Endothelial cell of umbilical vein (primary cell): ENCODE measurements around the gene HOXD12. TPM values are rescaled to one million over a fixed set of nuclear protein-coding genes. Genes with fewer than 3 reads are reported as not detected.

Source experiments
- BruUV-seq: library from RNA; stranded (reverse); fragments of 400-500 nt; replicated peaks from 2 replicates; lab custom pipeline; 2021; lab: Mats Ljungman, UMichigan
- CTCF ChIA-PET: fragments of 300-600, 350-600 bp; sonication (Branson Sonifier 250); formaldehyde crosslinking; loops from one replicate; lab custom pipeline; 2021; ENCODE audit warnings: antibody characterized with exemption, inconsistent platforms; lab: Charles Lee
- POLR2A ChIA-PET: fragments of 300-600, 350-600 bp; sonication (Branson Sonifier 250); formaldehyde crosslinking; loops from one replicate; lab custom pipeline; 2021; ENCODE audit warnings: antibody characterized with exemption, inconsistent platforms; lab: Charles Lee
- DNase-seq: peaks from one replicate; pipeline ENCODE4 v3.0.0-alpha.2; 2011; ENCODE audit warnings: low read depth, low spot score
- FAIRE-seq: peaks from 2 replicates; lab custom pipeline; 2011; peaks lifted over from hg19 to GRCh38; lab: Jason Lieb, UNC
- H2AFZ ChIP-seq: 2 replicates; pipeline ENCODE4 v1.6.0; 2012; ENCODE audit warnings: low read depth, low read length, control low read depth, inconsistent platforms
- H3K27ac ChIP-seq: 2 replicates; pipeline ENCODE4 v1.5.1; 2011; ENCODE audit warnings: low read depth, mild to moderate bottlenecking, control low read depth, low read length, moderate library complexity; ENCODE audit not compliant: insufficient read depth
- H3K27me3 ChIP-seq, 2 experiments: 2 replicates each; pipeline versions ENCODE4 v1.6.0 to v1.6.1; 2011; ENCODE audit warnings: low read length in 2 of 2, mixed read lengths in 1 of 2; ENCODE audit not compliant: control insufficient read depth in 2 of 2, insufficient read depth in 2 of 2
- H3K36me3 ChIP-seq, 2 experiments: 2 replicates in 1 of 2; 3 replicates in 1 of 2; pipeline ENCODE4 v1.5.1; 2011; ENCODE audit warnings: low read length in 2 of 2, mild to moderate bottlenecking in 1 of 2, moderate library complexity in 1 of 2; ENCODE audit not compliant: control insufficient read depth in 2 of 2, insufficient read depth in 2 of 2; ENCODE audit errors: extremely low read depth in 1 of 2
- H3K4me1 ChIP-seq: 3 replicates; pipeline ENCODE4 v1.5.1; 2011; ENCODE audit warnings: mild to moderate bottlenecking, low read length; ENCODE audit not compliant: control insufficient read depth, insufficient read depth; ENCODE audit errors: extremely low read depth
- H3K4me2 ChIP-seq: 2 replicates; pipeline ENCODE4 v1.6.1; 2011; ENCODE audit warnings: low read length, control low read depth, mixed read lengths; ENCODE audit not compliant: insufficient read depth
- H3K4me3 ChIP-seq, 3 experiments: fragments of 200-600 bp in 1 of 3; sonication (generic), shearing (Covaris generic) in 1 of 3; replicated peaks in 1 of 3; 2 replicates each; pipeline ENCODE4 v1.5.1; 2011 to 2016; ENCODE audit warnings: control low read depth in 3 of 3, low read length in 3 of 3, mild to moderate bottlenecking in 2 of 3, inconsistent platforms in 1 of 3, low read depth in 1 of 3, moderate library complexity in 1 of 3; ENCODE audit not compliant: insufficient read depth in 1 of 3
- H3K79me2 ChIP-seq: 2 replicates; pipeline ENCODE4 v1.6.0; 2012; ENCODE audit warnings: low read length, inconsistent platforms; ENCODE audit not compliant: control insufficient read depth, insufficient read depth
- H3K9ac ChIP-seq: replicated peaks from 2 replicates; pipeline ENCODE3; 2011; ENCODE audit warnings: low read length, control low read depth; ENCODE audit not compliant: insufficient read depth; ENCODE audit errors: extremely low read depth
- H3K9me1 ChIP-seq: replicated peaks from 3 replicates; pipeline ENCODE4 v1.6.0; 2011; ENCODE audit warnings: mild to moderate bottlenecking, low read length; ENCODE audit not compliant: control insufficient read depth, insufficient read depth; ENCODE audit errors: extremely low read depth
- H3K9me3 ChIP-seq: replicated peaks from 2 replicates; pipeline ENCODE4 v1.5.1; 2012; ENCODE audit warnings: low read length, inconsistent platforms; ENCODE audit not compliant: control insufficient read depth, insufficient read depth
- H4K20me1 ChIP-seq: replicated peaks from 2 replicates; pipeline ENCODE3; 2011; ENCODE audit warnings: mild to moderate bottlenecking, low read length; ENCODE audit not compliant: control insufficient read depth, insufficient read depth; ENCODE audit errors: extremely low read depth
- EZH2 ChIP-seq: IDR thresholded peaks from 2 replicates; pipeline ENCODE4 v1.6.1; 2012; ENCODE audit warnings: borderline replicate concordance, low read depth, mild to moderate bottlenecking, moderate library complexity, low read length, inconsistent platforms; ENCODE audit not compliant: severe bottlenecking
- FOS ChIP-seq: IDR thresholded peaks from 2 replicates; pipeline ENCODE4 v1.6.1; 2011; ENCODE audit warnings: mild to moderate bottlenecking, low read length, moderate library complexity, borderline replicate concordance; ENCODE audit not compliant: insufficient read depth
- GATA2 ChIP-seq: IDR thresholded peaks from 2 replicates; pipeline ENCODE4 v1.7.0; 2011; ENCODE audit warnings: low read depth, mild to moderate bottlenecking, moderate library complexity, mixed read lengths, low read length; ENCODE audit not compliant: insufficient read length, insufficient read depth
- JUN ChIP-seq: IDR thresholded peaks from 2 replicates; pipeline ENCODE4 v1.6.1; 2011; ENCODE audit warnings: borderline replicate concordance, low read depth; ENCODE audit not compliant: insufficient read length, insufficient read depth
- MAX ChIP-seq: IDR thresholded peaks from 2 replicates; pipeline ENCODE4 v1.6.1; 2011; ENCODE audit not compliant: insufficient read depth, insufficient read length
- MYC ChIP-seq: IDR thresholded peaks from one replicate; pipeline ENCODE4 v1.6.1; 2011; ENCODE audit warnings: mild to moderate bottlenecking, low read depth, low read length
- POLR2A ChIP-seq: IDR thresholded peaks from 2 replicates; pipeline ENCODE4 v1.6.1; 2012; ENCODE audit warnings: low read depth, mild to moderate bottlenecking, control low read depth, low read length
- POLR2AphosphoS5 ChIP-seq: IDR thresholded peaks from 2 replicates; pipeline ENCODE4 v1.6.1; 2012; ENCODE audit warnings: low read depth, mild to moderate bottlenecking, control low read depth, low read length, moderate library complexity; ENCODE audit not compliant: insufficient read depth
- dilution Hi-C: fragments of 300-500 bp; cut with MboI; formaldehyde crosslinking; loops from one replicate; pipeline ENCODE4 v1.15.0; 2019; ENCODE audit warnings: low sequenced_read_pairs; ENCODE audit not compliant: extremely low pct_ligation_motif_present
- intact Hi-C: fragments of 100-400 bp; cut with micrococcal nuclease; formaldehyde crosslinking; loops from one replicate; pipeline ENCODE4 v1.10.0; 2022
- polyA plus RNA-seq, 4 experiments: library from polyadenylated mRNA; depleted of rRNA in 3 of 4; stranded (reverse) in 3 of 4; unstranded in 1 of 4; fragments of >200 nt; gene quantifications; 2 replicates each; pipeline versions ENCODE4 v1.2.1 to v1.2.3, GENCODE V29; 2011 to 2012; ENCODE audit warnings: missing spikeins in 1 of 4
- total RNA-seq: library from RNA; stranded (reverse); gene quantifications from 2 replicates; pipeline ENCODE4 v1.2.3, GENCODE V29; 2021
- TF ChIP-seq, protein P1 (sequence below), 2 donors: IDR thresholded peaks; 1 replicate in 1 of 2; 2 replicates in 1 of 2; pipeline ENCODE4 v1.5.1; 2011; ENCODE audit warnings: low read length in 2 of 2, mild to moderate bottlenecking in 2 of 2, moderate library complexity in 2 of 2, control low read depth in 1 of 2, inconsistent platforms in 1 of 2, low read depth in 1 of 2; ENCODE audit not compliant: insufficient read depth in 1 of 2; ENCODE audit errors: extremely low read depth in 1 of 2

Gene HOXD12
- total and polyA plus RNA-seq, 2 donors (not counting 3 experiments of a cell fraction or from before 2014, with no cell fraction given), result not detected

- H3K36me3 ChIP-seq, result no peaks in the 10 kb centered on the region
- no peaks in the 10 kb centered on the region for H3K9me1 ChIP-seq
- H3K27me3 ChIP-seq, result peaks cover 37 to 47% of the 10 kb centered on the region in 2 experiments
- no peaks in the 10 kb centered on the region for H4K20me1 ChIP-seq
- no TSS peak for BruUV-seq
- H3K9me3 ChIP-seq, result no peaks in the 10 kb centered on the region
- H3K79me2 ChIP-seq, result no peaks in the 10 kb centered on the region
- ChIA-PET CTCF (interaction anchor here (0.9 to 4.7 kb wide), 16 partner anchors 8 to 1042 kb away, joined by 3 to 28 read pairs (median 4); no protein-coding TSS in a partner anchor), POLR2A (interaction anchor here (1.1 kb wide), 1 partner anchor 1141 kb away, joined by 3 read pairs; no protein-coding TSS in a partner anchor)
- DNase-seq, result peak; percentile 84
- dilution Hi-C loops (no loop called here), intact Hi-C loops (no loop called here)
- H3K27ac ChIP-seq, result no peak within 1 kb of the TSS
- H3K9ac ChIP-seq, result peak within 1 kb of the TSS; percentile 17
- no peak for FAIRE-seq
- H3K4me1 ChIP-seq, result peaks cover 17% of the 10 kb centered on the region
- no peak for TF ChIP-seq FOS
- TF ChIP-seq MYC, result no peak
- TF ChIP-seq, protein P1, sequence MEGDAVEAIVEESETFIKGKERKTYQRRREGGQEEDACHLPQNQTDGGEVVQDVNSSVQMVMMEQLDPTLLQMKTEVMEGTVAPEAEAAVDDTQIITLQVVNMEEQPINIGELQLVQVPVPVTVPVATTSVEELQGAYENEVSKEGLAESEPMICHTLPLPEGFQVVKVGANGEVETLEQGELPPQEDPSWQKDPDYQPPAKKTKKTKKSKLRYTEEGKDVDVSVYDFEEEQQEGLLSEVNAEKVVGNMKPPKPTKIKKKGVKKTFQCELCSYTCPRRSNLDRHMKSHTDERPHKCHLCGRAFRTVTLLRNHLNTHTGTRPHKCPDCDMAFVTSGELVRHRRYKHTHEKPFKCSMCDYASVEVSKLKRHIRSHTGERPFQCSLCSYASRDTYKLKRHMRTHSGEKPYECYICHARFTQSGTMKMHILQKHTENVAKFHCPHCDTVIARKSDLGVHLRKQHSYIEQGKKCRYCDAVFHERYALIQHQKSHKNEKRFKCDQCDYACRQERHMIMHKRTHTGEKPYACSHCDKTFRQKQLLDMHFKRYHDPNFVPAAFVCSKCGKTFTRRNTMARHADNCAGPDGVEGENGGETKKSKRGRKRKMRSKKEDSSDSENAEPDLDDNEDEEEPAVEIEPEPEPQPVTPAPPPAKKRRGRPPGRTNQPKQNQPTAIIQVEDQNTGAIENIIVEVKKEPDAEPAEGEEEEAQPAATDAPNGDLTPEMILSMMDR (IDR thresholded peaks at IDR 0.05; ENCODE audit: extremely low read depth in 1 of 2, insufficient read depth in 1 of 2, low read depth in 1 of 2, low read length in 2 of 2), result no peak
- no peak for TF ChIP-seq JUN
- TF ChIP-seq POLR2A, result peak; percentile 62
- no peak for TF ChIP-seq EZH2
- TF ChIP-seq POLR2AphosphoS5, result peak; percentile 62
- TF ChIP-seq MAX, result peak; percentile 84
- no peak for TF ChIP-seq GATA2
- H3K4me3 ChIP-seq, result peak within 1 kb of the TSS; percentile 49 to 77 (median 61)
- peak within 1 kb of the TSS; percentile 89 for H2AFZ ChIP-seq
- peak within 1 kb of the TSS; percentile 80 for H3K4me2 ChIP-seq
Measured at GRCh38 chr2:176122683-176123410, 23.3 kb downstream of the HOXD12 start, which contains the start of gene HOXD9. TSS of gene HOXD9 (plus strand) at chr2:176122719. CDS start at chr2:176122769, 50 bp downstream.
